Ishikawa (cell line): ENCODE measurements around the gene OGFOD2.

Source experiments
- CREB1 ChIP-seq: IDR thresholded peaks from 2 replicates; pipeline ENCODE4 v1.6.1; 2012; ENCODE audit warnings: low read depth
- EGR1 ChIP-seq: IDR thresholded peaks from 2 replicates; pipeline ENCODE4 v1.6.1; 2012
- MAX ChIP-seq: IDR thresholded peaks from 2 replicates; pipeline ENCODE4 v1.6.1; 2012
- NFIC ChIP-seq: IDR thresholded peaks from 2 replicates; pipeline ENCODE4 v1.6.1; 2012
- RAD21 ChIP-seq: IDR thresholded peaks from 2 replicates; pipeline ENCODE4 v1.6.1; 2012; ENCODE audit warnings: low read depth
- REST ChIP-seq: IDR thresholded peaks from 2 replicates; pipeline ENCODE4 v1.6.1; 2012; ENCODE audit warnings: low read depth, mild to moderate bottlenecking
- TAF1 ChIP-seq: IDR thresholded peaks from 2 replicates; pipeline ENCODE4 v1.6.1; 2012; ENCODE audit warnings: low read depth, mild to moderate bottlenecking
- TCF12 ChIP-seq: IDR thresholded peaks from 2 replicates; pipeline ENCODE4 v1.6.1; 2012; ENCODE audit warnings: low read depth
- TEAD4 ChIP-seq: IDR thresholded peaks from 2 replicates; pipeline ENCODE4 v1.6.1; 2012
- YY1 ChIP-seq: IDR thresholded peaks from 2 replicates; pipeline ENCODE4 v1.6.1; 2012; ENCODE audit warnings: low read depth
- ZBTB7A ChIP-seq: IDR thresholded peaks from 2 replicates; pipeline ENCODE4 v1.6.1; 2012; ENCODE audit warnings: low read depth
- TF ChIP-seq, protein P1 (sequence below): IDR thresholded peaks from 2 replicates; pipeline ENCODE4 v1.6.1; 2012

OGFOD2 gene

GRCh38 chr12:122982963-122983788, 8.1 kb downstream of the OGFOD2 start:
- TF ChIP-seq TEAD4 (no peak), EGR1 (no peak), TCF12 (no peak)

GRCh38 chr12:122983789-122984515, 8.9 kb downstream of the OGFOD2 start:
- TF ChIP-seq REST (no peak), YY1 (no peak), CREB1 (no peak)

- TF ChIP-seq EGR1 (0 out of 2 replicates have a peak, but pooled peaks have one; percentile 19), REST (no peak)
These were observed 9.7 kb downstream of the OGFOD2 start for GRCh38 chr12:122984612-122985337.

GRCh38 chr12:122985338-122986257, 10.6 kb downstream of the OGFOD2 start:
- TF ChIP-seq MAX (no peak), TCF12 (no peak), CREB1 (no peak), TAF1 (no peak), NFIC (no peak), RAD21 (no peak), REST (no peak), EGR1 (no peak)
- TF ChIP-seq, protein P1, sequence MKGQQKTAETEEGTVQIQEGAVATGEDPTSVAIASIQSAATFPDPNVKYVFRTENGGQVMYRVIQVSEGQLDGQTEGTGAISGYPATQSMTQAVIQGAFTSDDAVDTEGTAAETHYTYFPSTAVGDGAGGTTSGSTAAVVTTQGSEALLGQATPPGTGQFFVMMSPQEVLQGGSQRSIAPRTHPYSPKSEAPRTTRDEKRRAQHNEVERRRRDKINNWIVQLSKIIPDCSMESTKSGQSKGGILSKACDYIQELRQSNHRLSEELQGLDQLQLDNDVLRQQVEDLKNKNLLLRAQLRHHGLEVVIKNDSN: no peak

DNA sequence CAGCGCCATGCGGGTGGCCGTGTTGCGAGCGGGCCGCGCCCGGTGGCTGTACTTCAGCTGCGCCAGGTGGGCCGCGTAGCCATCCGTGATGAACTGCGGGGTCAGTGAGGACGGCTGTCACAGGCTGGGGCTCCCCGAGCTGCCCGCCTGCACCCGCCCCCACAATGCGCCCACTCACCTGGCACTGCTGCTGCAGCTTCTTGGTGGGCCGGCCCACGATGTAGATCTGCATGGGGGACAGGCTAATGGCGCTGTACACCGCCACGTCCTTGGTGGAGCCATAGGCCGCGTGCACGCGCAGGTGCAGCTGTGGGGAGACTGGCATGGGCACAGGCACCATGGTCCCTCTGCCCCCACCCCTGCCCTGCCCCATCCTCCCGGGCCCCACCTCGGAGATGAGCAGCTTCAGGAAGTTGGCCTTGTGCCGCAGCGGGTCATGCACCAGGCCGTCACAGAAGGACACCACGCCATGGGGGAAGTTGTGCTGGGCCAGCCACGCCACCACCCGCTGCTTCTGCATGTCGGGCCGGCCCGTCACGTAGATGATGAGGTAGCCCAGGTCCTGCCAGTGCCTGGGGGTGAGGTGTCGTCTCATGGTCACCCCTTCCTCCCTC, 11.3 kb downstream of the OGFOD2 start:
- TF ChIP-seq MAX (no peak), RAD21 (no peak), ZBTB7A (no peak), REST (no peak), EGR1 (no peak)
